ENCODE data around the gene SLC17A6.

Gene SLC17A6

DNA sequence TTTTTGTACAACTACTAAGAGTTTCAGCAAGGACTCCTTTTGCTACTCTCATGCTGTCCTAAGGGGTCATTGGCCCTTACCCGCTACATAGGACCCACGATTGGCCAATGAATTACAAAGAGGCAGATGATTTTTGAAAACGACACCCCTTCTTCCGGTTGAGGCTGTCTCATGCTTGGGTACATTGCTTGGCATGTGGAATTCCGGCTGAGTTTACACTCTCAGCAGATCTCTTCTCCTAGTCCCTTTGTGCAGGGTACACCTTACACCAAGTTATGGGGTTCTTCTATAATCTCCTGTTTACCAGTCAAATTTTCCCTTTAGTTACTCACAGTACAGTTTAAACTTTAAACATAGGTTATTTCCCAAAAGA is 52.1 kb downstream of the SLC17A6 start:
- DNase-seq: no peak

DNA sequence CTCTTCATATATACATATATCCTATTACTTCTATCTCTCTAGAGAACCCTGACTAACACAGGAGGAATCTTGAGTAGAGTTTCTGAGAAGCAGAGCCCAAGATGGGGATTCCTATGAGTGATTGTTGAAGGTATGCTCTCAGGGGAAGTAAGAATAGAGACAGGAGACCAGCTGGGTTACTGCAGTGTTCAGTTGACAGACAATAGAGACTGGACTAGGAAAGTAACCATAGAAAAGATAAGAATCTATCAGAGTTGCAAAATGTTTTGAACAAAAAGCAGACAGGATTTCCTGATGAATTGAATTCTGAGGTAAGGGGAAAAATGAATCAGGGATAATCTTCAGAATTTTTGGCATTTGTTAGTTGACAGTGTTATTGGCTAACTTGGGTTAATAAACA is 54.4 kb downstream of the SLC17A6 start:
- DNase-seq: no peak

DNA sequence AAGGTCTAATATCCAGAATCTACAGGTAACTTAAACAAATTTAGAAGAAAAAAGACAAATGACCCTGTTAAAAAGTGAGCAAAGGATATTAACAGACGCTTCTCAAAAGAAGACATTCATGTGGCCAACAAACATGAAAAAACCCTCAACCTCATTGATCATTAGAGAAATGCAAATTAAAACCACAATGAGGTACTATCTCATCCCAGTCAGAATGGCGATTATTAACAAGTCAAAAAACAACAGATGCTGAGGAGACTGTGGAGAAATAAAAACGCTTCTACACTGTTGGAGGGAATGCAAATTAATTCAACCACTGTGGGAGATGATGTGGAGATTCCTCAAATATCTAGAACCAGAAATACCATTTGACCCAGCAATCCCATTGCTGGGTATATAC is 67.2 kb downstream of the SLC17A6 start:
- no peak for DNase-seq

DNA sequence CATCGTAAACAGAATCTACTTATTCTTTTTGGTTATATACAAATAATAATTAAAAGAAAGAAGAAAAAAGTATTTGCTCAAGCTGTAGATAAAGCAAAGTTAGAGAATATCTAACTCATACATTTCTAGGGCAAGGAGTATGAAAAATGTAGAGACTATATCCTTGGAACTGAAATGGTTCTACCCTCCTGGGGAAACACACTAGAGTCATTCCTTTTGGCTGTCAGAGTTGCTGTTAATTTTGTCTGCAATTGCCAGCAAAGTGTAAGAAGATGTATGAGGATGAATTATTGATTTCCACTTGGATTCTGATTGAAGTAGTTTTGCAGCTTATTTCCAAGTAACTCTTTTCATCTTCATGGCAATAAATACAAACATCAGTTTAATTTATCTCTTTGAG is 69.1 kb downstream of the SLC17A6 start:
- DNase-seq: no peak

DNA sequence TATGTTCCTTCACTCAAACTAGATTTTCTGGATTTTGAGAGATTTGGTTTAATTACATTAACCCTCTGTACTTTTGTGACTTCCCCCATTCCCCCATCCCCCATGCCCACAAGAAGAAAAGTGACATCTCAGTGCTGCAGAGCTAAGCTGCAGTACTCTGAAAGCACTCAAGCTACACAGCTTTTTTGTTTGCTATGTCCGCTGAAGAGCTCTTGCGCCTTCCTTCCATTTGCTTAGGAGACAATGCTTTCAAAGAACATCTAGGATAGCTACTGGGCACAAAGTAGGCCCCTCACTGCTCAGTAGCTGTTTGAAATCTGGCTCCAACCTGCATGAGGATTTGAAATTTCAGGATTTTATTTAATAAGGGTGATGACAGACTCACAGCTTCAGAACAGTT is 69.7 kb downstream of the SLC17A6 start:
- DNase-seq: no peak

DNA sequence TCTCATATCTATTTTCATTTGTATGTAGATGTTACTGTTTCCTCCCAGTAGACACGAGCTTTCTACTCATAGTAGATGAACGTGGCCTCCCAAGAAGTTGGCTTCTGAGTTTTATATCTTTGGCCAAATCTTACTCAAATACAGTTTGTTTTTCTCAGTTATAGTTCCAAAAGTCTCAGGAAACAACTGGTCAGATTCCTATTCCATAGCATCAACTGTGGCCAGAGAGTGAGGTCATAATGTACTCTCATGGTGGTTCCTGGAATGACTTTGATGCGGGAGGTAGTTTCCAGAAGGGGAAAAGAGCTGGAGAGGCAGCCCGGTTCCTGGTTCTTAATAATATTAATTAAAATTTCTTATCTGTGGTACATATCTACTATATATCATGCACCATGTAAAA is 77.3 kb downstream of the SLC17A6 start:
- no peak for DNase-seq

DNA sequence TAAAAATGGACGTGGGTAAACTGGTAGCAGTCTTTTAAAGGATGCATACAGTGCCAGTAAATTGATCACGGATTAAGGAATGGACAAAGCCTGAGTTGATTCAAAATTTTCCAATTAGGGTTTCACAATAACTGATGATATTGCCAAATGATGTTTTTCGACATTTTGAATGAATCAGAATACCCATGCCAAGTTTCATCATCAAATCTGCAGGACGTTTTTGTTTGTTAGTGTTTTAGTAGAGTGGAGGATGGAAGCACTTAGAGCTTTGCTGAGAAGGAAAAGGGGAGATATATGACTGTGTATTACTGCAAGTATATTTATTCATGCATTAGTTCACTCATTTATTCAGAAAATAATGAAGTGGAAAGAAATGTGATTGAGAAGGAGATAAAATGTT is 78.3 kb downstream of the SLC17A6 start:
- no peak for DNase-seq

DNA sequence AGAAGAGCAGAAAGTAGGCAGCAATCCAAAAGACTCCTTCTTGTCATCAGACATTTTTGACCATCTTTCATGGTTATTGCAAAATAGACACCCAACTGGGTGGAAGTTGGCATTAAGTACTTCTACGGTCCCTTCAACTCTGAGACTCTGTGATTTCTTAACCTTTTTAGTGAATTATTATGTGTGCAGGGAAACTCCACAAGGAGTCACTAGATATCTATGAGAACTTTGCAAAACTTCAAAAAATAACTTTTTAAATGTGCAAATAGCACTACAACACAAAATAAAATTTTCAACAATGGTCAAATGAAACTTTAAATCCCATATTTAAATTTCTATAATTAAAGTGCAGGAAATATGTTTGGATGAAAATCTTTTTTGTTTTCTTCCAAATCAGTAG is 88.7 kb downstream of the SLC17A6 start:
- no peak for DNase-seq

All from NCI-H2029 (cell line).